CD14-positive monocyte (primary cell): ENCODE data around the gene TMEM209. TPM values are rescaled to one million over a fixed set of nuclear protein-coding genes. Genes with fewer than 3 reads are reported as not detected.
A peak's percentile ranks its signal among the peaks of the same experiment; 100 is the strongest.

Source experiments
- DNase-seq, 3 donors: peaks; one replicate each; pipeline ENCODE4 v3.0.0-alpha.2; 2011 to 2022
- H2AFZ ChIP-seq: 2 replicates; pipeline ENCODE4 v1.6.0; 2012; ENCODE audit warnings: mild to moderate bottlenecking, low read depth, low read length, inconsistent platforms; ENCODE audit not compliant: insufficient read depth, poor library complexity, severe bottlenecking
- H3K27ac ChIP-seq, 2 donors: 1 replicate in 1 of 2; 2 replicates in 1 of 2; pipeline ENCODE4 v1.5.1; 2012 to 2013; ENCODE audit warnings: low read length in 2 of 2, control low read depth in 1 of 2, inconsistent platforms in 1 of 2, low read depth in 1 of 2, mild to moderate bottlenecking in 1 of 2
- H3K27me3 ChIP-seq, 2 donors: one replicate each; pipeline versions ENCODE4 v1.6.0 to v1.6.1; 2011 to 2013; ENCODE audit warnings: low read length in 2 of 2; ENCODE audit not compliant: control insufficient read depth in 2 of 2, insufficient read depth in 2 of 2
- H3K36me3 ChIP-seq, 2 donors: replicated peaks in 1 of 2; 1 replicate in 1 of 2; 2 replicates in 1 of 2; pipeline versions ENCODE4 v1.5.1 to v1.6.1; 2012 to 2013; ENCODE audit warnings: low read length in 2 of 2, control low read depth in 1 of 2, inconsistent platforms in 1 of 2, mild to moderate bottlenecking in 1 of 2; ENCODE audit not compliant: insufficient read depth in 2 of 2, control insufficient read depth in 1 of 2
- H3K4me1 ChIP-seq, 2 donors: 1 replicate in 1 of 2; 2 replicates in 1 of 2; pipeline versions ENCODE4 v1.5.1 to v1.6.1; 2012 to 2013; ENCODE audit warnings: low read length in 2 of 2, control low read depth in 1 of 2, inconsistent platforms in 1 of 2, mild to moderate bottlenecking in 1 of 2, moderate library complexity in 1 of 2; ENCODE audit not compliant: insufficient read depth in 2 of 2, control insufficient read depth in 1 of 2
- H3K4me2 ChIP-seq: replicated peaks from 2 replicates; pipeline ENCODE3; 2012; ENCODE audit warnings: low read length, moderate library complexity, mild to moderate bottlenecking; ENCODE audit not compliant: poor library complexity, severe bottlenecking; ENCODE audit errors: extremely low read depth
- H3K4me3 ChIP-seq, 3 experiments: fragments of 200-600 bp in 1 of 3; sonication (generic) in 1 of 3; replicated peaks in 1 of 3; 1 replicate in 2 of 3; 2 replicates in 1 of 3; pipeline ENCODE4 v1.5.1; 2011 to 2013; ENCODE audit warnings: low read length in 3 of 3, mild to moderate bottlenecking in 3 of 3, control low read depth in 2 of 3, low read depth in 2 of 3, inconsistent platforms in 1 of 3, moderate library complexity in 1 of 3
- H3K79me2 ChIP-seq: 2 replicates; pipeline ENCODE4 v1.6.0; 2012; ENCODE audit warnings: mild to moderate bottlenecking, control low read depth, inconsistent platforms, low read length, moderate library complexity; ENCODE audit not compliant: insufficient read depth
- H3K9ac ChIP-seq: 2 replicates; pipeline ENCODE4 v1.6.0; 2017; ENCODE audit warnings: low read length, mild to moderate bottlenecking; ENCODE audit not compliant: insufficient read depth, poor library complexity, severe bottlenecking
- H3K9me3 ChIP-seq, 2 donors: replicated peaks in 1 of 2; 1 replicate in 1 of 2; 2 replicates in 1 of 2; pipeline versions ENCODE4 v1.5.1 to v1.6.1; 2012 to 2013; ENCODE audit warnings: low read length in 2 of 2, control low read depth in 1 of 2; ENCODE audit not compliant: control insufficient read depth in 1 of 2, insufficient read depth in 1 of 2
- H4K20me1 ChIP-seq: 2 replicates; pipeline ENCODE4 v1.6.0; 2012; ENCODE audit warnings: mild to moderate bottlenecking, low read length, control low read depth, moderate library complexity; ENCODE audit not compliant: insufficient read depth
- H3K27ac Mint-ChIP-seq, 7 donors: one replicate each; pipeline ENCODE4 v1.8.0; 2020; ENCODE audit warnings: mild to moderate bottlenecking in 7 of 7, mixed read lengths in 7 of 7, moderate library complexity in 6 of 7, inconsistent platforms in 2 of 7
- H3K27me3 Mint-ChIP-seq, 3 donors: one replicate each; pipeline ENCODE4 v1.8.0; 2021 to 2022; ENCODE audit warnings: low read depth in 3 of 3, mild to moderate bottlenecking in 3 of 3, mixed read lengths in 3 of 3, moderate library complexity in 3 of 3, inconsistent platforms in 1 of 3
- H3K36me3 Mint-ChIP-seq, 2 donors: one replicate each; pipeline ENCODE4 v1.8.0; 2020; ENCODE audit warnings: mixed read lengths in 2 of 2, inconsistent platforms in 1 of 2, mild to moderate bottlenecking in 1 of 2
- H3K4me1 Mint-ChIP-seq: one replicate; pipeline ENCODE4 v1.8.0; 2020; ENCODE audit warnings: mild to moderate bottlenecking, mixed read lengths
- H3K4me3 Mint-ChIP-seq, 2 donors: one replicate each; pipeline ENCODE4 v1.8.0; 2020; ENCODE audit warnings: mild to moderate bottlenecking in 2 of 2, mixed read lengths in 2 of 2, moderate library complexity in 1 of 2
- H3K9me3 Mint-ChIP-seq, 7 donors: one replicate each; pipeline ENCODE4 v1.8.0; 2020 to 2022; ENCODE audit warnings: mixed read lengths in 7 of 7, mild to moderate bottlenecking in 6 of 7, moderate library complexity in 6 of 7, inconsistent platforms in 2 of 7
- WGBS: methylation state at CpG from one replicate; pipeline ENCODE4 v1.1.5; 2013; ENCODE audit warnings: missing lambda C conversion rate; ENCODE audit not compliant: insufficient coverage; 5-methylcytosine and 5-hydroxymethylcytosine counted together
- intact Hi-C, 2 donors: fragments of 100-400 bp; cut with micrococcal nuclease; formaldehyde crosslinking; loops; one replicate each; pipeline versions ENCODE4 v1.15.0 to v1.15.1; 2023
- polyA plus RNA-seq, 3 donors: library from polyadenylated mRNA; depleted of rRNA in 1 of 3; unstranded in 2 of 3; stranded (reverse) in 1 of 3; fragments of 300-500 nt in 2 of 3; fragments of >200 nt in 1 of 3; fragmentation: Illumina TruSeq in 2 of 3; gene quantifications; 1 replicate in 2 of 3; 2 replicates in 1 of 3; pipeline ENCODE4 v1.2.3, GENCODE V29; 2012 to 2021
- TF ChIP-seq, protein P1 (sequence below): fragments of 200-600 bp; IDR thresholded peaks from one replicate; pipeline ENCODE4 v1.8.0; 2022; ENCODE audit warnings: antibody characterized with exemption, mild to moderate bottlenecking

The TMEM209 gene
- polyA plus RNA-seq, 3 donors, result 7.7 to 16.7 (median 9.6) TPM

DNA sequence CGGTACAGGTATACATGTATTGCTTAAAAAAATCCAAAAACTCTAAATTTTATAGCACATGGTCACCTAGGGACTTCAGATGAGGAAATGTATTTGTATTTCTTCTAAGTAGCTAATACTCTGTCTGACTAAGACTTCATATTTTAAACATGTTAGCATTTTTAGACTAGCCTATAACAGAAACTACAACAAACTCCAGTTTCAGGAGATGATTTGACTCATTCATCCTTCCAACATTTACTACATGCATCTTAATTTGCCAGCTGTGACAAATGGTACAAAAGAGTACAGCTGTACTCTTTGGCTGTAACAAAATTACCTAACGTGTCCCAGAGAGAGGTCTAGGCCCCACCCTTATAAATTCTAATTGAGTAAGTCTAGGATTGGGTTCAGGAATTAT, 22.2 kb downstream of the TMEM209 start:
- Mint-ChIP-seq H3K9me3 (no peaks in the 10 kb centered on the region), H3K27ac (peak overlapping the region in 1 of 7 donors; percentile 61), H3K4me3 (no peak overlapping the region), H3K4me1 (no peaks in the 10 kb centered on the region), H3K36me3 (peaks cover 59 to 61% of the 10 kb centered on the region in 2 donors), H3K27me3 (no peaks in the 10 kb centered on the region)
- Histone ChIP-seq H3K4me3 (no peak overlapping the region), H2AFZ (no peak overlapping the region), H3K27me3 (no peaks in the 10 kb centered on the region), H3K4me2 (no peak overlapping the region), H3K36me3 (peaks cover 58 to 89% of the 10 kb centered on the region in 2 donors), H3K4me1 (no peaks in the 10 kb centered on the region), H3K9me3 (no peaks in the 10 kb centered on the region), H3K9ac (no peak overlapping the region), H3K79me2 (peaks cover 3% of the 10 kb centered on the region), H3K27ac (no peak overlapping the region), H4K20me1 (no peaks in the 10 kb centered on the region)
- DNase-seq, result no peak
- intact Hi-C loops, result no loop called here
- WGBS, result no CpG with 5 or more reads among the region's 2 CpGs
- TF ChIP-seq, protein P1, sequence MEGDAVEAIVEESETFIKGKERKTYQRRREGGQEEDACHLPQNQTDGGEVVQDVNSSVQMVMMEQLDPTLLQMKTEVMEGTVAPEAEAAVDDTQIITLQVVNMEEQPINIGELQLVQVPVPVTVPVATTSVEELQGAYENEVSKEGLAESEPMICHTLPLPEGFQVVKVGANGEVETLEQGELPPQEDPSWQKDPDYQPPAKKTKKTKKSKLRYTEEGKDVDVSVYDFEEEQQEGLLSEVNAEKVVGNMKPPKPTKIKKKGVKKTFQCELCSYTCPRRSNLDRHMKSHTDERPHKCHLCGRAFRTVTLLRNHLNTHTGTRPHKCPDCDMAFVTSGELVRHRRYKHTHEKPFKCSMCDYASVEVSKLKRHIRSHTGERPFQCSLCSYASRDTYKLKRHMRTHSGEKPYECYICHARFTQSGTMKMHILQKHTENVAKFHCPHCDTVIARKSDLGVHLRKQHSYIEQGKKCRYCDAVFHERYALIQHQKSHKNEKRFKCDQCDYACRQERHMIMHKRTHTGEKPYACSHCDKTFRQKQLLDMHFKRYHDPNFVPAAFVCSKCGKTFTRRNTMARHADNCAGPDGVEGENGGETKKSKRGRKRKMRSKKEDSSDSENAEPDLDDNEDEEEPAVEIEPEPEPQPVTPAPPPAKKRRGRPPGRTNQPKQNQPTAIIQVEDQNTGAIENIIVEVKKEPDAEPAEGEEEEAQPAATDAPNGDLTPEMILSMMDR, result no peak

DNA sequence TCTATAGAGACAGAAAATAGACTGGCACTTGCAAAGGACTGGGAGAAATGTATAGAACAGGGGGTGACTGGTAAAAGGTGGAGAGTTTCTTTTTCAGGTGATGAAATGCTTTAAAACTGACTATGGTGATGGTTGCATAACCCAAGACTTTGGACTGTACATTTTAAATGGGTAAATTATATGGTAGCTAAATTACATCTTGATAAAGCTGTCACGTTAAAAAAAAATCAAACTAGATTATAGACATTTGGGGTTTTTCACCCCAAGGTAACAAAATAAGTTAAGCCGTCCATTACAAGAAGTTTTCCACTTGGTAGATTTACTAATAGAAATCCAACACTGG, 24.0 kb downstream of the TMEM209 start:
- no peaks in the 10 kb centered on the region for H3K9me3 ChIP-seq
- no CpG with 5 or more reads among the region's 2 CpGs for WGBS
- no peak overlapping the region for H2AFZ ChIP-seq
- H3K27me3 Mint-ChIP-seq, result no peaks in the 10 kb centered on the region
- H3K27ac ChIP-seq, result no peak overlapping the region
- no peaks in the 10 kb centered on the region for H3K4me1 ChIP-seq
- H3K27ac Mint-ChIP-seq, result no peak overlapping the region
- no peak overlapping the region for H3K9ac ChIP-seq
- no peak overlapping the region for H3K4me2 ChIP-seq
- H3K9me3 Mint-ChIP-seq, result no peaks in the 10 kb centered on the region
- DNase-seq, result no peak
- TF ChIP-seq, protein P1, result no peak
- no peak overlapping the region for H3K4me3 Mint-ChIP-seq
- no peaks in the 10 kb centered on the region for H3K79me2 ChIP-seq
- peaks cover 67 to 84% of the 10 kb centered on the region in 2 donors for H3K36me3 ChIP-seq
- H3K27me3 ChIP-seq, result no peaks in the 10 kb centered on the region
- peaks cover 58 to 62% of the 10 kb centered on the region in 2 donors for H3K36me3 Mint-ChIP-seq
- no peaks in the 10 kb centered on the region for H3K4me1 Mint-ChIP-seq
- H4K20me1 ChIP-seq, result no peaks in the 10 kb centered on the region
- H3K4me3 ChIP-seq, result no peak overlapping the region
- intact Hi-C loops, result no loop called here
